SK-N-SH (cell line): ENCODE data around the gene TGFBI. TPM values are rescaled to one million over a fixed set of nuclear protein-coding genes. Genes with fewer than 3 reads are reported as not detected.

Experiments used
- CTCF ChIA-PET: fragments of 300-600, 350-600 bp; formaldehyde crosslinking; extraction: SDS; loops from one replicate; lab custom pipeline; 2021; lab: Yijun Ruan, JAX
- POLR2A ChIA-PET: fragments of 350-600 bp; sonication (Branson Sonifier 250); formaldehyde crosslinking; extraction: SDS; loops from one replicate; lab custom pipeline; 2020; ENCODE audit warnings: antibody characterized with exemption, inconsistent platforms; lab: Yijun Ruan, JAX
- DNase-seq: peaks from one replicate; pipeline ENCODE4 v3.0.0; 2012
- H2AFZ ChIP-seq: fragments of 200-600 bp; sonication (generic); 2 replicates; pipeline ENCODE4 v1.8.1; 2016; ENCODE audit warnings: antibody characterized with exemption, mild to moderate bottlenecking, low read depth
- H3F3A ChIP-seq: fragments of 200-600 bp; sonication (generic); replicated peaks from 2 replicates; pipeline ENCODE3; 2016; ENCODE audit warnings: antibody characterized with exemption, mild to moderate bottlenecking; ENCODE audit not compliant: insufficient read depth
- H3K27ac ChIP-seq, 2 experiments: fragments of 200-500 bp in 1 of 2; fragments of 200-600 bp in 1 of 2; sonication (Bioruptor generic) in 1 of 2; sonication (generic), shearing (Covaris generic) in 1 of 2; 2 replicates each; pipeline versions ENCODE4 v1.5.1 to v1.6.1; 2014 to 2016; ENCODE audit warnings: low read depth in 2 of 2, inconsistent platforms in 1 of 2, low read length in 1 of 2, mild to moderate bottlenecking in 1 of 2, mixed read lengths in 1 of 2
- H3K27me3 ChIP-seq: fragments of 200-600 bp; sonication (generic), shearing (Covaris generic); 2 replicates; pipeline ENCODE4 v1.6.1; 2016; ENCODE audit warnings: mixed run types; ENCODE audit not compliant: insufficient read depth
- H3K36me3 ChIP-seq, 2 experiments: fragments of 200-500 bp in 1 of 2; fragments of 200-600 bp in 1 of 2; sonication (Bioruptor generic) in 1 of 2; sonication (generic) in 1 of 2; replicated peaks in 1 of 2; 2 replicates each; pipeline versions ENCODE3 to v1.5.1; 2014 to 2016; ENCODE audit warnings: low read length in 1 of 2, mild to moderate bottlenecking in 1 of 2; ENCODE audit not compliant: insufficient read depth in 2 of 2, control insufficient read depth in 1 of 2
- H3K4me1 ChIP-seq, 2 experiments: fragments of 200-500 bp in 1 of 2; fragments of 200-600 bp in 1 of 2; sonication (Bioruptor generic) in 1 of 2; sonication (generic), shearing (Covaris generic) in 1 of 2; 2 replicates each; pipeline versions ENCODE4 v1.5.1 to v1.6.1; 2014 to 2016; ENCODE audit warnings: low read depth in 1 of 2, low read length in 1 of 2, mixed run types in 1 of 2; ENCODE audit not compliant: insufficient read depth in 2 of 2, control insufficient read depth in 1 of 2
- H3K4me2 ChIP-seq: fragments of 200-600 bp; sonication (generic), shearing (Covaris generic); 2 replicates; pipeline ENCODE4 v1.6.1; 2017; ENCODE audit warnings: mixed run types
- H3K4me3 ChIP-seq, 2 experiments: fragments of 200-500 bp in 1 of 2; fragments of 200-600 bp in 1 of 2; sonication (Bioruptor generic) in 1 of 2; sonication (generic), shearing (Covaris generic) in 1 of 2; 2 replicates each; pipeline versions ENCODE4 v1.5.1 to v1.8.1; 2014 to 2016; ENCODE audit warnings: low read depth in 2 of 2, inconsistent platforms in 1 of 2, low read length in 1 of 2, mild to moderate bottlenecking in 1 of 2, mixed read lengths in 1 of 2, moderate library complexity in 1 of 2
- H3K79me2 ChIP-seq: fragments of 200-600 bp; sonication (generic); 2 replicates; pipeline ENCODE4 v1.8.1; 2017; ENCODE audit warnings: mild to moderate bottlenecking; ENCODE audit not compliant: insufficient read depth
- H3K9ac ChIP-seq: fragments of 200-600 bp; sonication (generic); 2 replicates; pipeline ENCODE4 v1.6.1; 2017; ENCODE audit warnings: mixed run types
- H3K9me2 ChIP-seq: fragments of 200-600 bp; sonication (generic); 2 replicates; pipeline ENCODE4 v1.6.1; 2017; ENCODE audit warnings: mixed run types
- H3K9me3 ChIP-seq: fragments of 200-600 bp; sonication (generic); 2 replicates; pipeline ENCODE4 v1.6.1; 2017; ENCODE audit warnings: mixed run types, mild to moderate bottlenecking, moderate library complexity
- H4K20me1 ChIP-seq: fragments of 200-600 bp; sonication (generic); 2 replicates; pipeline ENCODE4 v1.6.1; 2017; ENCODE audit warnings: mild to moderate bottlenecking, mixed run types; ENCODE audit not compliant: insufficient read depth
- CTCF ChIP-seq: fragments of 200-600 bp; sonication (generic); IDR thresholded peaks from 2 replicates; pipeline ENCODE4 v1.6.1; 2017; ENCODE audit warnings: antibody characterized with exemption, mild to moderate bottlenecking, moderate library complexity
- EP300 ChIP-seq, 2 experiments: IDR thresholded peaks; 2 replicates each; pipeline versions ENCODE4 v1.4.0 to v1.6.1; 2012; ENCODE audit warnings: borderline replicate concordance in 1 of 2, low read depth in 1 of 2, low read length in 1 of 2
- EZH2phosphoT487 ChIP-seq: fragments of 200-600 bp; sonication (generic); IDR thresholded peaks from 2 replicates; pipeline ENCODE4 v1.6.1; 2017; ENCODE audit warnings: low read depth, mixed run types, mild to moderate bottlenecking, antibody characterized with exemption, moderate library complexity, borderline replicate concordance
- FOSL2 ChIP-seq: IDR thresholded peaks from 2 replicates; pipeline ENCODE4 v1.4.0; 2012; ENCODE audit warnings: low read depth, mild to moderate bottlenecking, moderate library complexity, borderline replicate concordance
- FOXJ3 ChIP-seq: sonication (generic); formaldehyde crosslinking; IDR thresholded peaks from 2 replicates; pipeline ENCODE4 v1.5.1; 2020; ENCODE audit warnings: mild to moderate bottlenecking, missing genetic modification reagents
- FOXM1 ChIP-seq: IDR thresholded peaks from 2 replicates; pipeline ENCODE4 v1.4.0; 2012; ENCODE audit warnings: low read depth, mild to moderate bottlenecking
- GABPA ChIP-seq: IDR thresholded peaks from 2 replicates; pipeline ENCODE4 v1.4.0; 2012; ENCODE audit warnings: low read depth, mild to moderate bottlenecking
- GATA2 ChIP-seq: sonication (generic); formaldehyde crosslinking; IDR thresholded peaks from 2 replicates; pipeline ENCODE4 v1.5.0; 2020; ENCODE audit warnings: mild to moderate bottlenecking, missing genetic modification reagents
- IRF3 ChIP-seq: fragments of 150-350 bp; IDR thresholded peaks from 2 replicates; pipeline ENCODE4 v1.6.1; 2016; ENCODE audit warnings: mild to moderate bottlenecking, low read depth, low read length
- MAX ChIP-seq: IDR thresholded peaks from 2 replicates; pipeline ENCODE4 v1.4.0; 2012; ENCODE audit warnings: low read depth
- NFIC ChIP-seq: IDR thresholded peaks from 2 replicates; pipeline ENCODE4 v1.4.0; 2012; ENCODE audit warnings: borderline replicate concordance
- PBX3 ChIP-seq: IDR thresholded peaks from 2 replicates; pipeline ENCODE4; 2012
- POLR2AphosphoS5 ChIP-seq: IDR thresholded peaks from 2 replicates; pipeline ENCODE4 v1.6.1; 2012; ENCODE audit warnings: low read depth, low read length
- RAD21 ChIP-seq: IDR thresholded peaks from 2 replicates; pipeline ENCODE4 v1.6.1; 2012; ENCODE audit warnings: mild to moderate bottlenecking, low read length
- RXRA ChIP-seq: IDR thresholded peaks from 2 replicates; pipeline ENCODE4 v1.4.0; 2012; ENCODE audit warnings: low read depth, mild to moderate bottlenecking, borderline replicate concordance
- SMC3 ChIP-seq: IDR thresholded peaks from 2 replicates; pipeline ENCODE4 v1.6.1; 2012; ENCODE audit warnings: low read depth, low read length, improper control_type of control experiment
- TCF12 ChIP-seq: IDR thresholded peaks from 2 replicates; pipeline ENCODE4 v1.4.0; 2012
- USF2 ChIP-seq: fragments of 150-350 bp; IDR thresholded peaks from 2 replicates; pipeline ENCODE4 v1.6.1; 2017; ENCODE audit warnings: antibody characterized with exemption, low read length, low read depth, borderline replicate concordance
- YY1 ChIP-seq: IDR thresholded peaks from 2 replicates; pipeline ENCODE4 v1.4.0; 2012; ENCODE audit warnings: low read depth, mild to moderate bottlenecking
- WGBS: methylation state at CpG from one replicate; pipeline ENCODE4 v1.1.6; 2017; ENCODE audit warnings: low lambda C conversion rate; 5-methylcytosine and 5-hydroxymethylcytosine counted together
- polyA plus RNA-seq, 3 experiments: library from polyadenylated mRNA; depleted of rRNA; stranded (reverse); fragments of >200 nt; gene quantifications; 2 replicates each; pipeline ENCODE4 v1.2.3, GENCODE V29; 2012

TGFBI gene
- polyA plus RNA-seq, 1 of the 3 experiments (the other 2 are of a cell fraction), result 2,678 TPM

GRCh38 chr5:135979510-135979909, 49.3 kb upstream of the TGFBI start (continued):
- no peak for TF ChIP-seq MAX
- no peak for TF ChIP-seq GABPA
- TF ChIP-seq EP300 (IDR thresholded peaks at IDR 0.05; ENCODE audit: borderline replicate concordance in 1 of 2, low read depth in 1 of 2, low read length in 1 of 2), result peak; percentile 80 to 92
- no peak for TF ChIP-seq IRF3
- TF ChIP-seq RAD21, result no peak
- TF ChIP-seq GATA2 (CRISPR knock-in tag), result no peak
- TF ChIP-seq PBX3, result peak; percentile 86; the same call in 1 of the 2 replicates
- TF ChIP-seq, all 33 proteins: peak for 11

- no peak for DNase-seq
- no peaks in the 10 kb centered on the region for H3K27me3 ChIP-seq
- ChIA-PET CTCF (no interaction called here), POLR2A (no interaction called here)
- no peaks in the 10 kb centered on the region for H3K36me3 ChIP-seq
- H3K4me3 ChIP-seq, result no peak overlapping the region
- no peak overlapping the region for H3K4me2 ChIP-seq
- 75% methylated on average over 1 of the region's 1 CpG for WGBS
- H3K9me3 ChIP-seq, result no peaks in the 10 kb centered on the region; the same call in 1 of the 2 replicates
- peaks cover 13% of the 10 kb centered on the region for H3F3A ChIP-seq
- H4K20me1 ChIP-seq, result no peaks in the 10 kb centered on the region
- H3K4me1 ChIP-seq, result peaks cover 0 to 11% of the 10 kb centered on the region in 2 experiments; a peak in 2 of 4 replicates
- H3K79me2 ChIP-seq, result no peaks in the 10 kb centered on the region
- no peak for TF ChIP-seq GABPA
- no peak for TF ChIP-seq USF2
- TF ChIP-seq FOXJ3 (CRISPR knock-in tag), result no peak
- no peak for TF ChIP-seq EZH2phosphoT487
- no peak for TF ChIP-seq CTCF
- TF ChIP-seq SMC3, result no peak
- no peak for TF ChIP-seq FOSL2
- no peak for TF ChIP-seq TCF12
- no peak for TF ChIP-seq POLR2AphosphoS5
- no peak for TF ChIP-seq FOXM1
- TF ChIP-seq RXRA, result no peak
- no peak for TF ChIP-seq NFIC
- TF ChIP-seq YY1, result no peak
- H3K27ac ChIP-seq, result peak overlapping the region; percentile 78 to 90; a peak in 2 of 4 replicates
- no peaks in the 10 kb centered on the region for H3K9me2 ChIP-seq
- H2AFZ ChIP-seq, result no peak overlapping the region
- no peak overlapping the region for H3K9ac ChIP-seq
These were observed 48.2 kb upstream of the TGFBI start for GRCh38 chr5:135980620-135981019.
